Measurements from ENCODE around the gene SLC17A5.
A peak's percentile ranks its signal among the peaks of the same experiment; 100 is the strongest.
"Not testable (repeated sequence)": the region's sequence is repeated elsewhere in the genome, so short reads cannot be mapped to it uniquely, and the experiment has no call there.

SLC17A5 gene

GRCh38 chr6:73569121-73569520 lies 84.7 kb downstream of the SLC17A5 start:
- no peak overlapping the region for H3K27ac Mint-ChIP-seq
- ATAC-seq (no peak), DNase-seq (no peak)
- no peaks in the 10 kb centered on the region for H3K27me3 Mint-ChIP-seq
- no peak overlapping the region for H3K4me3 Mint-ChIP-seq
- H3K9me3 Mint-ChIP-seq = no peaks in the 10 kb centered on the region
- peaks cover 12% of the 10 kb centered on the region for H3K4me1 Mint-ChIP-seq

GRCh38 chr6:73566954-73567591 lies 86.7 kb downstream of the SLC17A5 start:
- peaks cover 12% of the 10 kb centered on the region for H3K4me1 Mint-ChIP-seq
- DNase-seq = no peak
- H3K27me3 Mint-ChIP-seq = no peaks in the 10 kb centered on the region
- H3K27ac Mint-ChIP-seq = no peak overlapping the region
- H3K9me3 Mint-ChIP-seq = no peaks in the 10 kb centered on the region
- H3K4me3 Mint-ChIP-seq = no peak overlapping the region
- no peak for ATAC-seq

- H3K4me3 Mint-ChIP-seq, ATAC-seq, H3K4me1 Mint-ChIP-seq, H3K9me3 Mint-ChIP-seq, DNase-seq, H3K27ac Mint-ChIP-seq, H3K27me3 Mint-ChIP-seq: not testable (repeated sequence)
These were observed 87.3 kb downstream of the SLC17A5 start for GRCh38 chr6:73566486-73566871.

GRCh38 chr6:73565767-73566485 lies 87.9 kb downstream of the SLC17A5 start:
- H3K4me3 Mint-ChIP-seq = no peak overlapping the region
- DNase-seq (no peak), ATAC-seq (no peak)
- H3K4me1 Mint-ChIP-seq = peaks cover 3% of the 10 kb centered on the region
- no peak overlapping the region for H3K27ac Mint-ChIP-seq
- H3K27me3 Mint-ChIP-seq = no peaks in the 10 kb centered on the region
- H3K9me3 Mint-ChIP-seq = no peaks in the 10 kb centered on the region

- ATAC-seq = no peak
- no peak overlapping the region for H3K4me3 Mint-ChIP-seq
- DNase-seq = no peak
- no peak overlapping the region for H3K27ac Mint-ChIP-seq
- no peaks in the 10 kb centered on the region for H3K27me3 Mint-ChIP-seq
- H3K4me1 Mint-ChIP-seq = peaks cover 14% of the 10 kb centered on the region
- H3K9me3 Mint-ChIP-seq = no peaks in the 10 kb centered on the region
These were observed 89.0 kb downstream of the SLC17A5 start for GRCh38 chr6:73564578-73565345.

- ATAC-seq (no peak), DNase-seq (no peak)
- no peak overlapping the region for H3K4me3 Mint-ChIP-seq
- no peaks in the 10 kb centered on the region for H3K9me3 Mint-ChIP-seq
- peaks cover 29% of the 10 kb centered on the region for H3K4me1 Mint-ChIP-seq
- H3K27me3 Mint-ChIP-seq = no peaks in the 10 kb centered on the region
- no peak overlapping the region for H3K27ac Mint-ChIP-seq
These were observed 91.2 kb downstream of the SLC17A5 start for GRCh38 chr6:73562558-73562957.

GRCh38 chr6:73560853-73561407 lies 92.9 kb downstream of the SLC17A5 start:
- DNase-seq = no peak
- Mint-ChIP-seq H3K4me1 (peaks cover 29% of the 10 kb centered on the region), H3K27ac (peak overlapping the region in 1 of 2 donors; percentile 70), H3K27me3 (no peaks in the 10 kb centered on the region), H3K4me3 (no peak overlapping the region), H3K9me3 (no peaks in the 10 kb centered on the region)
- no peak for ATAC-seq

GRCh38 chr6:73560182-73560732 lies 93.5 kb downstream of the SLC17A5 start:
- DNase-seq = no peak
- Mint-ChIP-seq H3K4me1 (peaks cover 29% of the 10 kb centered on the region), H3K9me3 (no peaks in the 10 kb centered on the region), H3K27ac (no peak overlapping the region), H3K4me3 (no peak overlapping the region), H3K27me3 (no peaks in the 10 kb centered on the region)
- ATAC-seq = peak; percentile 45

GRCh38 chr6:73559399-73559794 lies 94.4 kb downstream of the SLC17A5 start:
- not testable (repeated sequence) for H3K27me3 Mint-ChIP-seq, H3K4me3 Mint-ChIP-seq, DNase-seq, H3K9me3 Mint-ChIP-seq, ATAC-seq
- Mint-ChIP-seq H3K27ac (peak overlapping the region in 1 of 2 donors; percentile 76), H3K4me1 (peaks cover 29% of the 10 kb centered on the region)

- Mint-ChIP-seq H3K4me1 (peaks cover 29% of the 10 kb centered on the region), H3K27ac (peak overlapping the region in 1 of 2 donors; percentile 76), H3K9me3 (no peaks in the 10 kb centered on the region), H3K4me3 (no peak overlapping the region), H3K27me3 (no peaks in the 10 kb centered on the region)
- ATAC-seq = peak; percentile 64
- DNase-seq = no peak
These were observed 95.0 kb downstream of the SLC17A5 start for GRCh38 chr6:73558624-73559398.

- peaks cover 29% of the 10 kb centered on the region for H3K4me1 Mint-ChIP-seq
- H3K27me3 Mint-ChIP-seq = no peaks in the 10 kb centered on the region
These were observed 97.0 kb downstream of the SLC17A5 start for GRCh38 chr6:73556836-73557235.

GRCh38 chr6:73555380-73555949 lies 98.3 kb downstream of the SLC17A5 start:
- not testable (repeated sequence) for DNase-seq, H3K4me3 Mint-ChIP-seq, ATAC-seq, H3K9me3 Mint-ChIP-seq, H3K27me3 Mint-ChIP-seq
- Mint-ChIP-seq H3K27ac (peak overlapping the region in 1 of 2 donors; percentile 66), H3K4me1 (peaks cover 22% of the 10 kb centered on the region)

More at GRCh38 chr6:73556836-73557235, 97.0 kb downstream of the SLC17A5 start:
- ATAC-seq = no peak
- DNase-seq = no peak
- Mint-ChIP-seq H3K4me3 (no peak overlapping the region), H3K27ac (no peak overlapping the region), H3K9me3 (no peaks in the 10 kb centered on the region)

- DNase-seq, H3K27ac Mint-ChIP-seq, H3K4me3 Mint-ChIP-seq, H3K4me1 Mint-ChIP-seq, H3K9me3 Mint-ChIP-seq, ATAC-seq, H3K27me3 Mint-ChIP-seq: not testable (repeated sequence)
These were observed 102.7 kb downstream of the SLC17A5 start for GRCh38 chr6:73551115-73551514.

- no peak overlapping the region for H3K27ac Mint-ChIP-seq
- H3K9me3 Mint-ChIP-seq = no peaks in the 10 kb centered on the region
- no peaks in the 10 kb centered on the region for H3K4me1 Mint-ChIP-seq
- no peak for ATAC-seq
- no peak for DNase-seq
- H3K4me3 Mint-ChIP-seq = no peak overlapping the region
- H3K27me3 Mint-ChIP-seq = no peaks in the 10 kb centered on the region
These were observed 105.0 kb downstream of the SLC17A5 start for GRCh38 chr6:73548458-73549446.
